SJSA1 (cell line): ENCODE data around the gene GALNTL6. TPM values are rescaled to one million over a fixed set of nuclear protein-coding genes. Genes with fewer than 3 reads are reported as not detected.

Experiments used
- DNase-seq, 2 experiments: peaks; one replicate each; pipeline ENCODE4 v3.0.0-alpha.2; 2015 to 2020; ENCODE audit warnings: low spot score in 2 of 2, low read depth in 1 of 2
- H3K27ac ChIP-seq: fragments of 250-450 bp; sonication (Bioruptor Pico); 2 replicates; pipeline ENCODE4 v1.5.1; 2020; ENCODE audit warnings: mild to moderate bottlenecking, moderate library complexity
- H3K27me3 ChIP-seq: fragments of 250-450 bp; sonication (Bioruptor Pico); replicated peaks from 2 replicates; pipeline ENCODE4 v1.5.1; 2020; ENCODE audit warnings: mild to moderate bottlenecking, moderate library complexity
- H3K36me3 ChIP-seq: fragments of 250-450 bp; sonication (Bioruptor Pico); 2 replicates; pipeline ENCODE4 v1.5.1; 2020; ENCODE audit warnings: mild to moderate bottlenecking
- H3K4me1 ChIP-seq: fragments of 250-450 bp; sonication (Bioruptor Pico); replicated peaks from 2 replicates; pipeline ENCODE4 v1.6.1; 2021; ENCODE audit warnings: mild to moderate bottlenecking
- H3K4me3 ChIP-seq: fragments of 250-450 bp; sonication (Bioruptor Pico); 2 replicates; pipeline ENCODE4 v1.5.1; 2020; ENCODE audit warnings: mild to moderate bottlenecking
- H3K9me3 ChIP-seq: fragments of 250-450 bp; sonication (Bioruptor Pico); replicated peaks from 2 replicates; pipeline ENCODE4 v1.5.1; 2020; ENCODE audit warnings: mild to moderate bottlenecking
- total RNA-seq: library from RNA; depleted of rRNA; stranded (reverse); fragments of >200 nt; shearing (Covaris generic); gene quantifications from 2 replicates; pipeline ENCODE4 v1.2.3, GENCODE V29; 2014; rRNA removed

Gene GALNTL6
- 0.08 TPM in 1 of 2 replicates, not detected in the other for total RNA-seq

DNA sequence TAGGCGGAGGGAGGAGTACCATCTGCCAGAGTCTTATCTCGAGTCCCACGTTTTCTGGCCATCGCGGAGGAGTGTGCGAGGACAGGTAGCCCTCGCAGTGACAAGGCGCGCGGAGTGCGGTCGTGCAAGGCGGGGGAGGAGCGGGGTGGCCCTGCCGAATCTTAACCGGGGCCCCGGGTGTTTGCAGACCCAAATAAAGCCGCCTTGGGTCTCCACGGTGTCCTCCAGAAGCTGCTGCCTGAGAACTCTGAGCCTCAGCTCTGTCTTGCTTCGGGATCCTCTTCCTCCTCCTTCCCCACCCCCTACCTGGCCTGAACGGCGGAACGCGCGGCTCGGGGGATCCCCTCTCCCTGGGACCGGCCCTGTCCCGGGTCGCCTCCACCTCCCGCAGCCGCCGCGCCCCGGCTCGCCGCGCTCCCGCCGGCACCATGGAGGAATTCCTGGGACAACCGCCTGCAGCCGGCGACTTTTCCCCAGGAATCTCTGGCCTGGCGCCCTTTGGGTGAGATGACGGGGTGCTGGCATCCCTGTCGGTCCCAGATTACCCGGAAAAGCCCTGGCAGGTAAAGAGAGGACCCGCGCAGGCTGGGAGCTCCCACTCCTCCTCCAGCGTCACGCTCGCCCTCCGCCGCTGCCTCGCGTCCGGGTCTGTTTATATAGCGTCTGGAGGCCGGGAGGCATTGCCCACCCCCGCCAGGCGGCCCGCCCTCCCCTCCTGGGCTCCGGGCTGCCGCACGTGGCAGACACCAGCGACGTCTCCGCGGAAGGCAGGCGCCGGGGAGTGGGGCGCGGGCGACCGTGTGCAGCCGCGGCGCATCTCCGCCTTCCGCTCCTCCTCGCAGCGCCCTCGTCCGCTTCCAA, at the start of gene GALNTL6:
Gene GALNTL6 (plus strand): TSS at position 740 of the 861 bp plus-strand sequence.
- peak within 1 kb of the TSS; percentile 23; the same call in 1 of the 2 replicates for H3K4me3 ChIP-seq
- H3K36me3 ChIP-seq, result no peaks in the 10 kb centered on the region
- no peak within 1 kb of the TSS for H3K27ac ChIP-seq
- no peaks in the 10 kb centered on the region for H3K9me3 ChIP-seq
- DNase-seq, result peak in 1 of 2 experiments; percentile 7
- H3K27me3 ChIP-seq, result 0 out of 2 replicates have a peak, but pooled peaks cover 11% of the 10 kb centered on the region
- no peaks in the 10 kb centered on the region for H3K4me1 ChIP-seq

DNA sequence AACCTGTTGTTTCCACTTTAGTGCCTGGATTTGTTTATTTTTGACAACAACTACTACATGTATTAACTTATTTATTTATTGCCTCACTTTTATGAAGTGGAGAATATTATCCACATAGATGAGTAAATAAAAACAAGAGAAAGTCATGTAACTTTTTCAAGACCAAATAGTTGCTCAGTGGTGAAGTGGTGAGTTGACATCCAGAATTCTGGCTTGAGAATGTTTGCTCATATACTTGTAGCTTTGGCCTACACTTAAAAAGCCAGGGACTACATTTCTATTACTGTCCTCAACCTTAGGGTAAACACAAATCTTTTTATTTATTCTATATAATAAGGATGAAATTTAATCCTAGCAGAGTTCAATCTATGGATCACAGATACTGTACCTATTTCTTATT, 47.7 kb upstream of the GALNTL6 start:
- Histone ChIP-seq H3K27me3 (no peaks in the 10 kb centered on the region), H3K4me3 (no peak overlapping the region)

DNA sequence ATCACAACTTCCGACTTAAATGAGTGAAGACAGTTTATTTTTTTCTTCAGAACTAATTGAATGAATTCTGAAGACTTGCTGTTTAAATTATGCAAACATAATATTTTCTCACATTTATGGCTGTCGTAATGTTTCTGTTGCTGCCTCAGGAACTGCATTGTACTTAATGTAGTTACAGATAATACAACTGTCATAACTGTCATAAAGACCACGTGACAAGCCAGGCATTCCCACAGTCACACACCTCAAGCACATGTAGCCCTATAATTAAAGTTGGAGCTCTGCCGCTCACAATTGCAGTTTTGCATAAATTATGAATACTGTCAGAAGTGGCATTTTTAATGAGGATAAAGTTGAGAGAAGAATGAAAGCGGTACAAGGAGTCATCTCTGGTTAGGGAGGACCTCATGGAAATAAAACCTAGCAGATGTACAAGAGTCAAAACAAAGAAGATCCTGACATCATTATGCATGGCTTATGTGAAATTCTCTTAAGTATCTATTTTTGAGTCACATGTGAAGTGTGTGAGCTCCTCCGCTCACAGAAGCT, 38.5 kb upstream of the GALNTL6 start:
- no peak for DNase-seq
- no peaks in the 10 kb centered on the region for H3K4me1 ChIP-seq
- no peak overlapping the region for H3K27ac ChIP-seq
- no peaks in the 10 kb centered on the region for H3K36me3 ChIP-seq
- no peaks in the 10 kb centered on the region for H3K27me3 ChIP-seq
- no peak overlapping the region for H3K4me3 ChIP-seq
- no peaks in the 10 kb centered on the region; the same call in 1 of the 2 replicates for H3K9me3 ChIP-seq

More for the DNA sequence above, 47.7 kb upstream of the GALNTL6 start:
- Histone ChIP-seq H3K9me3 (no peaks in the 10 kb centered on the region), H3K4me1 (no peaks in the 10 kb centered on the region), H3K36me3 (no peaks in the 10 kb centered on the region), H3K27ac (no peak overlapping the region)
- no peak for DNase-seq

DNA sequence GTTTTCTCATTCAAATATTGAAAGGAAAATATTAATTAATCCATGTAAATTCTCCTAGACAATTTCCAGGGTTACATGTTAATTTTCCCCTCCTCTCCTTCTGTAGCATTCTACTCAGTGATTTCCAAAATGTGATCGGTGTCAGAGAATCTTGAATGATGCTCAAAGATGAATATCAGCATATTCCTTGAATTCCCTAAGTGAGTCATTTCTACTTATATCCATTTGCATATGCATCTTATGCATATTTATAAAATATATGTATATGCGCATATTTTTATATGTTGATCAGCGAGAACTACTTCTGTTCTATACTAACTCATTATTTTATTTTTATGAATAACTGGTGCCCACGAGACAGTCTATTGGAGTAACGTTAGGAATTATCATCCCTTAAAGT, 33.9 kb upstream of the GALNTL6 start:
- H3K27ac ChIP-seq, result no peak overlapping the region

DNA sequence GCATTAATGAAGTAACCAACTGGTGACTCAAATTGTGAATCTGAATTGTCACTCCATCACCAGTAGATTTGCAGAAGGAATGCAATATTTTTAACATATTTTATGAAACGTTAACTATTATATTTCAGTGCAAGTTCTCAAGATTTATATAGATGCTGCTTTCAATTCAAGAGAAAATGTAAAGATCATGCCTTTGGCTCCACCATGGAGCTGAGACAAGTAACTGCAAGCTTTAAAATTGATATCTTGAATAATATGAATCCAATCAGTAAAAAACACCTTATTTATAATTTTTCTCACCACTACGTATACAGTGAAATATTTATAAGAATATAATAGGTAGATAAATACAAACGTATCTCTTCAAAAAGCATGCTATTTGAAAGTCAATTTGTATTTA, 27.8 kb upstream of the GALNTL6 start:
- H3K36me3 ChIP-seq, result no peaks in the 10 kb centered on the region
- no peak for DNase-seq
- H3K4me1 ChIP-seq, result no peaks in the 10 kb centered on the region
- no peaks in the 10 kb centered on the region for H3K27me3 ChIP-seq
- no peak overlapping the region for H3K4me3 ChIP-seq
- no peak overlapping the region for H3K27ac ChIP-seq
- no peaks in the 10 kb centered on the region for H3K9me3 ChIP-seq

More for the DNA sequence above, 33.9 kb upstream of the GALNTL6 start:
- H3K27me3 ChIP-seq, result no peaks in the 10 kb centered on the region
- no peak for DNase-seq
- no peaks in the 10 kb centered on the region for H3K4me1 ChIP-seq
- H3K4me3 ChIP-seq, result no peak overlapping the region
- H3K9me3 ChIP-seq, result no peaks in the 10 kb centered on the region; the same call in 1 of the 2 replicates
- no peaks in the 10 kb centered on the region for H3K36me3 ChIP-seq

DNA sequence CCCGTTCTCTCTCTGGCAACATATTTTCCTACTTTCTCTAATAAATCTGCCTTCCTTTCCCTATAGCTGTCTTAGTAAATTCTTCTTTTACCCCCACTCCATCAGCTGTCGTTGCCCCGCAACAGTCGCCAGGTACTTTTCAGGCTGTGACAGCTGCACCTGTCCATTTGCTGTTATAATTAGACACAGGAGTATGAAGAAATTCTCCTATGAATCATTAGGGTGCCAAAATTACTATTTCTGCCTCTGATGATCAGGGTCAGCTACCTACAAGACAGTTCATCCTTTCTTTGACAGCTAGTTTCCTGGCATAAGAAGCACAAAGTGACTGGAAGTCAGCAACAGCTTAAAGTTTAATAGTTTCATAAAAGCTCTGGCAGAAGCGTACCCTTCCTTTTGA, 19.5 kb upstream of the GALNTL6 start:
- Histone ChIP-seq H3K4me1 (no peaks in the 10 kb centered on the region), H3K27me3 (no peaks in the 10 kb centered on the region), H3K4me3 (no peak overlapping the region), H3K36me3 (no peaks in the 10 kb centered on the region), H3K9me3 (no peaks in the 10 kb centered on the region), H3K27ac (no peak overlapping the region)
- DNase-seq, result no peak

DNA sequence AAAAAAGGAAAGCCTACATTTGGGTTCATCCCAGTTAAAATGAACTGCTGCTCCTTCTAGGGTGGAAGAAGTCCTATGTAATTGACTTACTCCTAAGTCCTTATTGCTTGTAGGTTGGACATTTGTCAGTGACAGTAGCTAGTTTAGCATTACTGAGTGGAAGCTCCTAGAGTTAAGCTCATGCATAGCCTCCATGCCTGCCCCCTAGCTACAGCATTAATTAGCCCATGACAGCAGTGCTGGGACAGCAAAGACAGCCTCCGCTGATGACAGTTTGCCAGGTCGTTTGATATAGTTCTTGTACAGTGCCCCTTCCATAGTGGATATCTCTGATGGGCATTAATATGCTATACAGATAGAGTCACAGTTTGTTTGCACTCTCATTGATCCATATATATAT, 18.7 kb upstream of the GALNTL6 start:
- Histone ChIP-seq H3K27ac (no peak overlapping the region), H3K27me3 (no peaks in the 10 kb centered on the region), H3K4me1 (no peaks in the 10 kb centered on the region), H3K4me3 (no peak overlapping the region), H3K9me3 (no peaks in the 10 kb centered on the region), H3K36me3 (no peaks in the 10 kb centered on the region)
- no peak for DNase-seq

DNA sequence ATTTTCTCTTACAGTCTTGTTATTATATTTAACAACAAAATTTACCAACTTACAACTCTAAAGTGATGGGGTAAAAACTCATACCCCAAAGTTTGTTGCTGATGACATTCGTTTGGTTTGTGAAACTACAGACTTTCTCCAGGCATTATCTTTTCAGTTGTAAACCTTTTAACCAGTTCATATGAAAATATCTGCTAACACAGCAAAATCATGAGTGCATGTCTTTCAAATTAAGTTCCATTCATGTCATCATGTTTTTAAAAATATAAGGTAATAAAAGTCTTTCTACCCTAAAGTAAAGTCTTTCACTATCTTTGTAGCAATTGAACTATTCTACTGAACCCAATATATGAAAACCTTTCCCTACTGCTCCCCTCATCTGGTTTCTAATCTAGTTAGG, 3.4 kb upstream of the GALNTL6 start:
- DNase-seq, result no peak
- no peaks in the 10 kb centered on the region for H3K36me3 ChIP-seq
- no peaks in the 10 kb centered on the region for H3K4me1 ChIP-seq
- H3K27me3 ChIP-seq, result 0 out of 2 replicates have a peak, but pooled peaks cover 11% of the 10 kb centered on the region
- H3K27ac ChIP-seq, result no peak overlapping the region
- no peak overlapping the region for H3K4me3 ChIP-seq
- no peaks in the 10 kb centered on the region for H3K9me3 ChIP-seq

DNA sequence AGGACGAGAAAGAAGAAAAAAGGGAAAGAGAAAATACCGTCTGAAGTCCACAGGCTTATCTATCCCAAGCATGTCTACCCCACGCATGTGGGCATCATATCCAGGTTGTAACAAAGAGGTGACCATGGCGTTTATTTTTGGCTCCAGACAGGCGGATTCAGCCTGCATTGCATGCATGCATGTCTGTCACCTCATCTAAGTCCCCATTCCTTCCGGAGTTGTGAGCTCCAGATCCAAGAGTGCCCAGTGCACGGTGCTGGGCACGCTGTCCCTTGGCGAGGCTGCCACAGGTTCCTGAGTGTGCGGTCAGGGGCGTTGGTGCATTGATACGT, 905 bp upstream of the GALNTL6 start:
- no peaks in the 10 kb centered on the region for H3K9me3 ChIP-seq
- no peak overlapping the region for H3K4me3 ChIP-seq
- H3K36me3 ChIP-seq, result no peaks in the 10 kb centered on the region
- H3K27ac ChIP-seq, result no peak overlapping the region
- no peak for DNase-seq
- H3K4me1 ChIP-seq, result no peaks in the 10 kb centered on the region
- 0 out of 2 replicates have a peak, but pooled peaks cover 11% of the 10 kb centered on the region for H3K27me3 ChIP-seq

DNA sequence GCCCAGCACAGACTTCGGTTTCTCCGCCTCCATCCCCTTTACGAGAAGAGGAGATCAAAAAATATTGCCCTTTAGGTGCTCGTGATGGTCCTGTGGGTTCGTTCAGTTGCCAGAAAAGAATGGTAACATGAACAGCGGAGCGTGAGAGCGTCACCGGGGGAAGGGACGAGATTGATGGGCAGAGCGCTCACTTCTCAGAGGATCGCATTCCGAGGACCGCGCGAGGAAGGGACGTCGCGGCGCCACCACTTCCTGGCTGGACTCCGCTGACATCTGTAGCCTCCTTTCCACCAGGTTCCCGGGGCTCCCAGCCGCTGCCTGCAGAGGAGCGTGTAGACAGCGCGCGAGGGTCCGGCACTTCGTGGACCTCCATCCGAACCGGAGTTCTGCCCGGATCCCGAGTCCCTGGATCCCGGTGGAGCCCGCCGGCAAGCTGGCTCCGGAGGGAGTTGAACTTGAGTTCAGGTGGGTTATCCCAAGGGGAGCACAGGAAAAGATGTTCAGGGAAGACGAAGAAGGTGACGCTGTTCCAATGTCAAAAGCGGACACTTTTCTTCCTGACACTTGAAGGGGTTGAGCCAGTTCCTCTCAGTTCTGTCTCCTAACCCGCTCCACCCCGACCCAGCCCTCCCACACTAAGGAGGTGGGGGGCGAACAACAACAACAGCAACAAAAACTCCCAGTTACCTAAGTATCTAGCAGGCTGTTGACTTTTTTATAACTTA, 484 bp downstream of the GALNTL6 start:
- DNase-seq, result no peak
- H3K9me3 ChIP-seq, result no peaks in the 10 kb centered on the region
- no peaks in the 10 kb centered on the region for H3K36me3 ChIP-seq
- H3K27me3 ChIP-seq, result 0 out of 2 replicates have a peak, but pooled peaks cover 11% of the 10 kb centered on the region
- no peak overlapping the region for H3K27ac ChIP-seq
- H3K4me3 ChIP-seq, result peak overlapping the region; percentile 23; the same call in 1 of the 2 replicates
- no peaks in the 10 kb centered on the region for H3K4me1 ChIP-seq

DNA sequence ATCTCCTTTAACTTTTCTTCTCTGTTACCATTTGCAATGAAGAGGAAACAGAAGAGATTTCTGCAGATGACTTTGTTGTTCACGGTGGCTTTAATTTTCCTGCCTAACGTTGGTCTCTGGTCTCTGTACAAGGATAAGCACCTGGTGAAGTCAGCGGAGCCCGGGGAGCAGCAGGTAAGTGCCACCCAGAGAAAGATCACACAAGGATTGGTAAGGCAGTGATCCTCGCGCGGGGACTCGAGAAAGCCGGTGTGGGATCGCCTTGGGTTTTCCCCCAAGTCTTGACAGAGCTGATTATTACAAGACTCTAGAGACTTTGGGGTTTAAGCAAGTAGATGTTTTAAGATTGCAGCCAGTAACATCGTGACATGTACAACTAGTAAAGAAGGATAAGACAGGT, 1.3 kb downstream of the GALNTL6 start:
- DNase-seq, result no peak
- no peaks in the 10 kb centered on the region for H3K36me3 ChIP-seq
- no peaks in the 10 kb centered on the region for H3K4me1 ChIP-seq
- 0 out of 2 replicates have a peak, but pooled peaks cover 11% of the 10 kb centered on the region for H3K27me3 ChIP-seq
- H3K9me3 ChIP-seq, result no peaks in the 10 kb centered on the region
- H3K27ac ChIP-seq, result no peak overlapping the region
- H3K4me3 ChIP-seq, result no peak overlapping the region

DNA sequence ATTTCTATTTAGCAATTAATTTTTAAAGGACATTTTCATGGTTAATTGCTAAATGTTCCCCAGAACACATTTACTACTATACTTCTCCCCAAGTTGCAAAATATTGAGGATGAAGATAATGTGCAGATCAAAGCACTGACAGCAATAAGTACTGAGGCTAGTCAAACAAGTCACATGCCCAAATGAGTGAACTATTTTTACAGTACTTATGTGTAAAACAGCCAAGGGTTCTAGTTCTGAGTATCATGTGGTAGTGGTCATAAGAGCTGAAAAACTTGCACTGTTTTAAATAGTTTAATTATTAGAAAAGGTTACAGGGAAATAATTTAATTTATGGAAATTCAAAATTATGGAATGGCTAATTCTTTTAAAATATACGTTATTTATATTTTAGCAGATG, 3.8 kb downstream of the GALNTL6 start:
- no peak overlapping the region for H3K4me3 ChIP-seq
- H3K4me1 ChIP-seq, result no peaks in the 10 kb centered on the region
- H3K36me3 ChIP-seq, result no peaks in the 10 kb centered on the region
- no peaks in the 10 kb centered on the region for H3K9me3 ChIP-seq
- DNase-seq, result no peak
- no peak overlapping the region for H3K27ac ChIP-seq
- H3K27me3 ChIP-seq, result 0 out of 2 replicates have a peak, but pooled peaks cover 11% of the 10 kb centered on the region

DNA sequence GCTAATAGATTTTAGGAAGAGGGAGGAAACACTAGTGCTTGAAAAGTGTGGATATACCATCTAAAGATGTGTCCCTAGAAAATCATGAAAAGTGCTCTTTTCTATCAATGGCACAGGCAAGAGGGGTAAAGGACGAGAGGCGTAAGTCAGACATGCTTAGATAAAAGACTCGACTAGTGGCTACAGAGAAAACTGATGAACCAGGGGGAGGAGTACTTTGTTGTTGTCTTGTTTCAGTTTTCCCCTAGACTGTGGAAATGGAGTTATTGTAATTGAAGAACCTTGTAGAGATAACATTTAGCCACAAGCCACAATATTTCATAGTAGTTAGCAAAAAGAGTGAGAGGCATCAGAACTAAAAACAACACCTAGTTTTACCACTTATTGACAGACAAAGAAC, 21.4 kb downstream of the GALNTL6 start:
- DNase-seq, result no peak
- no peak overlapping the region for H3K4me3 ChIP-seq
- H3K36me3 ChIP-seq, result no peaks in the 10 kb centered on the region

DNA sequence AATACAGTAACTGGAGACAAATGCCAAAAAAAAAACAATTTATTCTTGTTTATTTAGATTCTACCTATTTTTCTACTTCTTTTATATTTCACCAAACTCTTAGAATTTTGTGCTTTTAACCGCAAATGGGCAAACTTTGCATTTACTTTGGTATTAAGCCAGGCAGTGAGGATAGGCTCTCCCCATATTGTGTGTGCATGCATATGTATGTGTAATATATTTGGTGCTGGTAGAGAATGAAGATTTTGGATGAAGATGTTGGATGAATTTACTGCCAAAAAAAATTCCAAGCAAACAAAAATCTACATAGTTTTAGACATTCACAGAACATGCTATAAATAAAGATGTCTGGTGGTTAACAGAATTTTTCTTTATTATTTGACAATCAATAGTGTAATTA, 30.3 kb downstream of the GALNTL6 start:
- Histone ChIP-seq H3K4me3 (no peak overlapping the region), H3K4me1 (no peaks in the 10 kb centered on the region), H3K36me3 (no peaks in the 10 kb centered on the region), H3K9me3 (no peaks in the 10 kb centered on the region), H3K27me3 (no peaks in the 10 kb centered on the region), H3K27ac (no peak overlapping the region)
- no peak for DNase-seq

More for the DNA sequence above, 21.4 kb downstream of the GALNTL6 start:
- no peak overlapping the region for H3K27ac ChIP-seq
- no peaks in the 10 kb centered on the region for H3K27me3 ChIP-seq
- no peaks in the 10 kb centered on the region for H3K9me3 ChIP-seq
- no peaks in the 10 kb centered on the region for H3K4me1 ChIP-seq
